ENCODE data around the gene GRIK4.

- no peak for TF ChIP-seq GATA2 (IDR thresholded peaks at IDR 0.05; ENCODE audit: low read depth, low read length)
- TF ChIP-seq GATA3 (IDR thresholded peaks at IDR 0.05; ENCODE audit: low read depth, low read length) = no peak
These were observed 6.8 kb downstream of the GRIK4 start for GRCh38 chr11:120518356-120518755.
